ENCODE results near the gene HGD. TPM values are rescaled to one million over a fixed set of nuclear protein-coding genes. Genes with fewer than 3 reads are reported as not detected.
"Not testable (repeated sequence)": the region's sequence is repeated elsewhere in the genome, so short reads cannot be mapped to it uniquely, and the experiment has no call there.

HGD gene
- total RNA-seq (1 to 10 TPM in 4 of 5 experiments, under 1 TPM in 1; 0.44 to 4.9 (median 2.6) TPM), polyA plus RNA-seq (not detected), total RNA-seq (2.0 reads per million, percentile 9 among the genes with 10 or more reads in this experiment)

- Histone ChIP-seq H3K4me1 (ENCODE audit: control insufficient read depth in 2 of 2, insufficient read depth in 2 of 2, low read length in 2 of 2) (no peaks in the 10 kb centered on the region), H3K36me3 (ENCODE audit: control insufficient read depth in 2 of 3, insufficient read depth in 3 of 3, low read length in 3 of 3) (no peaks in the 10 kb centered on the region), H3K27ac (ENCODE audit: low read depth, low read length) (no peak within 1 kb of the TSS), H3K4me3 (ENCODE audit: low read length) (no peak within 1 kb of the TSS), H3K9me3 (ENCODE audit: control insufficient read depth in 2 of 3, low read length in 3 of 3) (no peaks in the 10 kb centered on the region), H3K27me3 (ENCODE audit: control insufficient read depth in 2 of 2, insufficient read depth in 2 of 2, low read length in 2 of 2) (no peaks in the 10 kb centered on the region)
- Mint-ChIP-seq H3K36me3 (peaks cover 0 to 19% (median 8%) of the 10 kb centered on the region in 5 donors), H3K27me3 (peaks cover 0 to 13% (median 7%) of the 10 kb centered on the region in 5 donors), H3K4me1 (peaks cover 3 to 11% (median 4%) of the 10 kb centered on the region in 7 donors), H3K9me3 (peaks cover 0 to 13% (median 8%) of the 10 kb centered on the region in 11 donors), H3K4me3 (no peak within 1 kb of the TSS), H3K27ac (peak within 1 kb of the TSS in 2 of 9 donors; percentile 32 to 50)
- ChIA-PET CTCF (no interaction called here), POLR2A (interaction anchor here (0.8 kb wide), 1 partner anchor 36 kb away, joined by 3 read pairs; no protein-coding TSS in a partner anchor)
- no peak for ATAC-seq
- intact Hi-C loops (cut with micrococcal nuclease) = no loop called here
- DNase-seq = no peak
Observed at GRCh38 chr3:120682095-120682681, at the start of gene HGD. TSS of gene HGD (minus strand) at chr3:120682239. CDS start at chr3:120682111, 128 bp downstream.

- CTCF ChIA-PET = no interaction called here
Observed at GRCh38 chr3:120730576-120731542, 48.8 kb upstream of the HGD start.

GRCh38 chr3:120726791-120727190, 44.8 kb upstream of the HGD start:
- Mint-ChIP-seq H3K36me3 (peaks cover 0 to 58% (median 28%) of the 10 kb centered on the region in 5 donors), H3K9me3 (peaks cover 0 to 8% (median 0%) of the 10 kb centered on the region in 11 donors), H3K4me1 (peaks cover 0 to 22% (median 14%) of the 10 kb centered on the region in 7 donors), H3K4me3 (no peak overlapping the region), H3K27ac (peak overlapping the region in 3 of 9 donors; percentile 12 to 43 (median 38)), H3K27me3 (no peaks in the 10 kb centered on the region)
- DNase-seq (no peak), ATAC-seq (no peak)
- Histone ChIP-seq H3K36me3 (ENCODE audit: control insufficient read depth in 2 of 3, insufficient read depth in 3 of 3, low read length in 3 of 3) (peaks cover 0 to 3% (median 0%) of the 10 kb centered on the region in 3 experiments), H3K4me1 (ENCODE audit: control insufficient read depth in 2 of 2, insufficient read depth in 2 of 2, low read length in 2 of 2) (no peaks in the 10 kb centered on the region), H3K27ac (ENCODE audit: low read depth, low read length) (no peak overlapping the region), H3K27me3 (ENCODE audit: control insufficient read depth in 2 of 2, insufficient read depth in 2 of 2, low read length in 2 of 2) (no peaks in the 10 kb centered on the region), H3K4me3 (ENCODE audit: low read length) (no peak overlapping the region), H3K9me3 (ENCODE audit: control insufficient read depth in 2 of 3, low read length in 3 of 3) (no peaks in the 10 kb centered on the region)
- POLR2A ChIA-PET = no interaction called here
- intact Hi-C loops (cut with micrococcal nuclease) = no loop called here
- CTCF ChIA-PET = no interaction called here

More at GRCh38 chr3:120730576-120731542, 48.8 kb upstream of the HGD start:
- H3K4me3 ChIP-seq (ENCODE audit: low read length) = no peak overlapping the region
- intact Hi-C loops (cut with micrococcal nuclease) = no loop called here
- H3K4me1 ChIP-seq (ENCODE audit: control insufficient read depth in 2 of 2, insufficient read depth in 2 of 2, low read length in 2 of 2) = no peaks in the 10 kb centered on the region
- peaks cover 0 to 22% (median 14%) of the 10 kb centered on the region in 7 donors for H3K4me1 Mint-ChIP-seq
- H3K27me3 ChIP-seq (ENCODE audit: control insufficient read depth in 2 of 2, insufficient read depth in 2 of 2, low read length in 2 of 2) = no peaks in the 10 kb centered on the region
- ATAC-seq (no peak), DNase-seq (no peak)
- H3K4me3 Mint-ChIP-seq = no peak overlapping the region
- peaks cover 0 to 19% (median 3%) of the 10 kb centered on the region in 11 donors for H3K9me3 Mint-ChIP-seq
- H3K36me3 Mint-ChIP-seq = peaks cover 0 to 47% (median 28%) of the 10 kb centered on the region in 5 donors
- H3K9me3 ChIP-seq (ENCODE audit: control insufficient read depth in 2 of 3, low read length in 3 of 3) = no peaks in the 10 kb centered on the region
- no peak overlapping the region for H3K27ac ChIP-seq (ENCODE audit: low read depth, low read length)
- POLR2A ChIA-PET = interaction anchor here (1.0 to 1.9 kb wide), 2 partner anchors 9 to 11 kb away, joined by 3 to 8 read pairs; partner anchors contain the start of genes GTF2E1 and RABL3
- peaks cover 0 to 3% (median 0%) of the 10 kb centered on the region in 3 experiments for H3K36me3 ChIP-seq (ENCODE audit: control insufficient read depth in 2 of 3, insufficient read depth in 3 of 3, low read length in 3 of 3)
- H3K27me3 Mint-ChIP-seq = no peaks in the 10 kb centered on the region
- H3K27ac Mint-ChIP-seq = peak overlapping the region in 8 of 9 donors; percentile 26 to 77 (median 62)

GRCh38 chr3:120719167-120719834, 37.3 kb upstream of the HGD start:
- H3K27me3 ChIP-seq (ENCODE audit: control insufficient read depth in 2 of 2, insufficient read depth in 2 of 2, low read length in 2 of 2); H3K27me3 Mint-ChIP-seq; H3K9me3 ChIP-seq (ENCODE audit: control insufficient read depth in 2 of 3, low read length in 3 of 3); H3K36me3 ChIP-seq (ENCODE audit: control insufficient read depth in 2 of 3, insufficient read depth in 3 of 3, low read length in 3 of 3): not testable (repeated sequence)
- Histone ChIP-seq H3K27ac (ENCODE audit: low read depth, low read length) (peak overlapping the region; percentile 58), H3K4me3 (ENCODE audit: low read length) (peak overlapping the region; percentile 31), H3K4me1 (ENCODE audit: control insufficient read depth in 2 of 2, insufficient read depth in 2 of 2, low read length in 2 of 2) (peaks cover 12 to 25% of the 10 kb centered on the region in 2 donors)
- peak overlapping the region in 7 of 9 donors; percentile 86 to 98 (median 95) for H3K27ac Mint-ChIP-seq
- ChIA-PET POLR2A (interaction anchor here (0.8 to 5.7 kb wide), 6 partner anchors 9 to 624 kb away, joined by 3 to 59 read pairs (median 4); partner anchors contain the start of genes GTF2E1, HGD, NDUFB4 and RABL3), CTCF (interaction anchor here (1.6 to 2.5 kb wide), 2 partner anchors 22 to 123 kb away, joined by 6 read pairs; partner anchors contain the start of gene NDUFB4)
- peaks cover 13 to 50% (median 36%) of the 10 kb centered on the region in 7 donors for H3K4me1 Mint-ChIP-seq
- H3K9me3 Mint-ChIP-seq = peaks cover 0 to 23% (median 16%) of the 10 kb centered on the region in 11 donors
- peaks cover 3 to 36% (median 29%) of the 10 kb centered on the region in 5 donors for H3K36me3 Mint-ChIP-seq
- ATAC-seq = peak; percentile 72
- H3K4me3 Mint-ChIP-seq = peak overlapping the region; percentile 75 to 90 (median 83)
- peak; percentile 37 to 90 (median 83) for DNase-seq
- intact Hi-C loops (cut with micrococcal nuclease) = loop anchor here (1.0 to 10.0 kb wide), 8 partner anchors 10 to 1254 kb away; partner anchors contain the start of genes GTF2E1 (in 2 of the 2), NDUFB4 (in 2 of the 2), RABL3 (in 2 of the 2) and POGLUT1 (in 1 of the 2)

- POLR2A ChIA-PET = no interaction called here
Observed at GRCh38 chr3:120713262-120713661, 31.2 kb upstream of the HGD start.

More at GRCh38 chr3:120713262-120713661, 31.2 kb upstream of the HGD start:
- DNase-seq (no peak), ATAC-seq (no peak)
- Mint-ChIP-seq H3K27ac (peak overlapping the region in 1 of 9 donors; percentile 66), H3K4me3 (peak overlapping the region in 1 of 10 donors; percentile 46), H3K36me3 (peaks cover 0 to 27% (median 12%) of the 10 kb centered on the region in 5 donors), H3K27me3 (no peaks in the 10 kb centered on the region), H3K9me3 (peaks cover 0 to 2% (median 0%) of the 10 kb centered on the region in 11 donors), H3K4me1 (peaks cover 4 to 28% (median 17%) of the 10 kb centered on the region in 7 donors)
- H3K36me3 ChIP-seq (ENCODE audit: control insufficient read depth in 2 of 3, insufficient read depth in 3 of 3, low read length in 3 of 3) = peaks cover 0 to 4% (median 0%) of the 10 kb centered on the region in 3 experiments
- CTCF ChIA-PET = no interaction called here
- no peaks in the 10 kb centered on the region for H3K27me3 ChIP-seq (ENCODE audit: control insufficient read depth in 2 of 2, insufficient read depth in 2 of 2, low read length in 2 of 2)
- H3K4me3 ChIP-seq (ENCODE audit: low read length) = no peak overlapping the region
- peaks cover 0 to 5% of the 10 kb centered on the region in 2 donors for H3K4me1 ChIP-seq (ENCODE audit: control insufficient read depth in 2 of 2, insufficient read depth in 2 of 2, low read length in 2 of 2)
- intact Hi-C loops (cut with micrococcal nuclease) = loop anchor here in 1 of 2 donors (10.0 kb wide), 1 partner anchor 1248 kb away; the partner anchor contains the start of genes POGLUT1 and TMEM39A
- H3K27ac ChIP-seq (ENCODE audit: low read depth, low read length) = no peak overlapping the region
- H3K9me3 ChIP-seq (ENCODE audit: control insufficient read depth in 2 of 3, low read length in 3 of 3) = no peaks in the 10 kb centered on the region
